T-helper 2 cell treated with Interferon-gamma antibody and Interleukin-4, amounts not matched to agents 5 μg/mL and 100 μg/mL, for 36 hours (primary cell): Measurements from ENCODE around the gene ULK2.

Experiments used
- DNase-seq: peaks from one replicate; pipeline ENCODE4 v3.0.0; 2021; ENCODE audit warnings: low spot score
- H3K27ac Mint-ChIP-seq: one replicate; pipeline ENCODE4 v1.8.0; 2021; ENCODE audit warnings: mild to moderate bottlenecking, mixed read lengths
- H3K27me3 Mint-ChIP-seq: one replicate; pipeline ENCODE4 v1.8.0; 2021; ENCODE audit warnings: low read depth, mixed read lengths
- H3K36me3 Mint-ChIP-seq: one replicate; pipeline ENCODE4 v1.8.0; 2021; ENCODE audit warnings: low read depth, mixed read lengths
- H3K4me1 Mint-ChIP-seq: one replicate; pipeline ENCODE4 v1.8.0; 2021; ENCODE audit warnings: low read depth, mixed read lengths
- H3K4me3 Mint-ChIP-seq: one replicate; pipeline ENCODE4 v1.8.0; 2022; ENCODE audit warnings: mild to moderate bottlenecking, moderate library complexity, mixed read lengths
- H3K9me3 Mint-ChIP-seq: one replicate; pipeline ENCODE4 v1.8.0; 2021; ENCODE audit warnings: mixed read lengths

ULK2 gene

DNA sequence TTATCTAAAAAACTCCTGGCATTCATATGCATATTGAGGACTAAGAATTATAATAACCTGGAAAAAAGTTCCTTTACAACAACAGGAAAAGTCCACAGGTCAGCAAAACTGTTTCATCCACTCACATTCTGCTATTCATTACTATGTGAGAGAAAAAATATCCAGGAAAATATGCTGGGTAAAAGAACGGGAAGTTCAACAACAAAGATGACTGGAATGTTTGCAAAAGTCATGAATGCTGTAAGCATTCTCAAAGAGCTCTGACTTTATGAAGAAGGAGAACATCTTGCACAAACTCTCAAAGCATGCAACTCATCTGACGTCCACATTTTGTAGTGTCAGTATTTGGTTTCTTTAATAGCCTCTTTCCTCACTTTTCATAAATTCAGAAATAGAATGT is 62.7 kb downstream of the ULK2 start:
- Mint-ChIP-seq H3K9me3 (no peaks in the 10 kb centered on the region), H3K4me1 (peaks cover 3% of the 10 kb centered on the region), H3K4me3 (no peak overlapping the region), H3K36me3 (peaks cover 5% of the 10 kb centered on the region), H3K27me3 (no peaks in the 10 kb centered on the region), H3K27ac (no peak overlapping the region)
- DNase-seq = no peak

DNA sequence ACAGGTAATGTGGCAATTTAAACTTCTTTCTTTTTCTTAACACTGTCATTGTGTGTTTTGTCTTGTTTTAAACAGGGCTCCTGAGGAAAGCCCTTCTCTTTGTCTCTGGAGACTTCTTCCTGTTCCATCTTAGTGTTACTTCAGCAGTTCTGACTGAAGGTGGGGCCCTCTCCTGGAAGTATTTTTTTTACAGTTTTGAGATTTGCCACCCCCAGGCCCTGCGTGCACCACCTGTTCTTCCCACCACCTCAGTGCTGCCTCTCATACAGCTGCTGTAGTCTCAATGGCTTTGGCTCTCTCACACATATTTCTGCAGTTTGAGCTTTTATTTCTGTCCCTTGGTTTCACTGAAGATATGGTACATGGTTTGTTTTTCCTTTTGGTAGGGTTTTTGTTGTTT is 67.2 kb downstream of the ULK2 start:
- Mint-ChIP-seq H3K4me3 (no peak overlapping the region), H3K27ac (no peak overlapping the region), H3K36me3 (peaks cover 31% of the 10 kb centered on the region), H3K4me1 (peaks cover 1% of the 10 kb centered on the region), H3K27me3 (no peaks in the 10 kb centered on the region), H3K9me3 (peaks cover 23% of the 10 kb centered on the region)
- DNase-seq = no peak

DNA sequence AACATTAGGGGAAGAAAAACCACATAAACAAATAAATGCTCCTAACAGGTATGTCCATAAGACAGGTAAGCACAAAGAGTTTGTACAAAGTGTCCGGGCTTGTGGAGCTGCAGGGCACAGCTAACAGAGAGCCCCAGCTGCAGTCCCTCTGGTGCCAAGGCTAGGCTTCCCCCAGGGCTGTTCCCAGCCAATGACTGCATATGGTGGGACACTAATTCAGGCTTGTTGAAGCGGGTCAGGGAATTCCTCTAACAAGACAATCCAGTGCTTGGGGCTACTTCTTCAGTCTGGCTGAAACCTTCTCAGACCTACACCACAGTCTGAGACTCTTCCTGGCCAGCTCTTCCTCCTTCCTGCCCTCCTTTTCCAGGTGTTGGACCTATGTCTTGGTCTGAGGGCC is 67.9 kb downstream of the ULK2 start:
- peaks cover 1% of the 10 kb centered on the region for H3K4me1 Mint-ChIP-seq
- no peak overlapping the region for H3K4me3 Mint-ChIP-seq
- peaks cover 25% of the 10 kb centered on the region for H3K9me3 Mint-ChIP-seq
- peaks cover 37% of the 10 kb centered on the region for H3K36me3 Mint-ChIP-seq
- H3K27ac Mint-ChIP-seq = no peak overlapping the region
- DNase-seq = no peak
- H3K27me3 Mint-ChIP-seq = no peaks in the 10 kb centered on the region

- Mint-ChIP-seq H3K36me3 (peaks cover 65% of the 10 kb centered on the region), H3K9me3 (peaks cover 32% of the 10 kb centered on the region), H3K4me3 (no peak overlapping the region), H3K27me3 (no peaks in the 10 kb centered on the region), H3K27ac (no peak overlapping the region), H3K4me1 (peaks cover 3% of the 10 kb centered on the region)
- DNase-seq = no peak
Measured at GRCh38 chr17:19796457-19796856, 71.3 kb downstream of the ULK2 start.

DNA sequence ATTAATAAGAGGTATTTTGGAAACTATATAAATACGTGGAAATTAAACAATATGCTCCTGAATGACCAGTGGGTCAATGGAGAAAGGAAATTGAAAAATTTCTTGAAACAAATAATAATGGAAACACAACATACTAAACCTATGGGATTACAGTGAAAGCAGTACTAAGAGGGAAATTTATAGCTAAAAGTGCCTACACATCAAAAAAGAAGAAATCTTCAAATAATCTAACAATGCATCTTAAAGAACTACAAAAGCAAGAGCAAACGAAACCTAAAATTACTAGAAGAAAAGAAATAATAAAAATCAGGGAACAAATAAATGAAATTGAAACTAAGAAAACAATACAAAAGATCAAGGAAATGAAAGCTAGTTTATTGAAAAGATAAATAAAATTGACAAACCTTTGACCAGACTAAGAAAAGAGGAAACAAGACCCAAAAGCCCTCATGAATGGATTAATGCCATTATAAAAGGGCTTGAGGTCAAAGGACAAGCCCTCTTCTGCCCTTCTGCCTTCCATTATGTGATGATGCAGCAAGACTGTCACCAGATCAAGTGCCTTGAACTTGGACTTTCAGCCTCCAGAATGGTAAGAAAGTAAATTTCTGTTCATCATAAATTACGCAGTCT is 75.7 kb downstream of the ULK2 start:
- Mint-ChIP-seq H3K4me1 (peaks cover 2% of the 10 kb centered on the region), H3K27me3 (no peaks in the 10 kb centered on the region), H3K4me3 (no peak overlapping the region), H3K36me3 (peaks cover 65% of the 10 kb centered on the region), H3K27ac (no peak overlapping the region), H3K9me3 (peaks cover 21% of the 10 kb centered on the region)
- no peak for DNase-seq

- Mint-ChIP-seq H3K27ac (no peak overlapping the region), H3K4me3 (no peak overlapping the region), H3K27me3 (no peaks in the 10 kb centered on the region), H3K36me3 (peaks cover 28% of the 10 kb centered on the region), H3K4me1 (peaks cover 2% of the 10 kb centered on the region), H3K9me3 (no peaks in the 10 kb centered on the region)
- no peak for DNase-seq
Measured at GRCh38 chr17:19787733-19788357, 79.9 kb downstream of the ULK2 start.

DNA sequence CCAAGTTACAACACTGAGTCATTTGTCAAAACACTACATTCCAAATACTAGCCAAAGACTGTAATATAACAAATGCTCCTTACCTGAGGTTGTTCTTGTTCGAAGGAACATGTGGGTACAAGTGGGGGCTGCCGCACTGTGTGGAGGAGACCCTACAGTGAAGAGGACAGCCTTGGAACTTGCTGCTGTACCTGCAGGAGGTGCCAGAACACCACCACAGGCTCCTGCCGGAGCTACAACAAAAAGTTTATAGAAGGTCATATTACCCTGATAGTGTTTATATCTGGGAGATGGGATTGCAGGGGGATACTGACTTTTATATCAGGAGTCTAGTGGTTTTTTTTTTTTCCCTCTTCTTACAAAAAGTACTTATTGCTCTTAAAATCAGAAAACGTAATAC is 81.9 kb downstream of the ULK2 start:
- Mint-ChIP-seq H3K4me1 (no peaks in the 10 kb centered on the region), H3K27ac (no peak overlapping the region), H3K9me3 (no peaks in the 10 kb centered on the region), H3K4me3 (no peak overlapping the region), H3K36me3 (peaks cover 22% of the 10 kb centered on the region), H3K27me3 (no peaks in the 10 kb centered on the region)
- no peak for DNase-seq

DNA sequence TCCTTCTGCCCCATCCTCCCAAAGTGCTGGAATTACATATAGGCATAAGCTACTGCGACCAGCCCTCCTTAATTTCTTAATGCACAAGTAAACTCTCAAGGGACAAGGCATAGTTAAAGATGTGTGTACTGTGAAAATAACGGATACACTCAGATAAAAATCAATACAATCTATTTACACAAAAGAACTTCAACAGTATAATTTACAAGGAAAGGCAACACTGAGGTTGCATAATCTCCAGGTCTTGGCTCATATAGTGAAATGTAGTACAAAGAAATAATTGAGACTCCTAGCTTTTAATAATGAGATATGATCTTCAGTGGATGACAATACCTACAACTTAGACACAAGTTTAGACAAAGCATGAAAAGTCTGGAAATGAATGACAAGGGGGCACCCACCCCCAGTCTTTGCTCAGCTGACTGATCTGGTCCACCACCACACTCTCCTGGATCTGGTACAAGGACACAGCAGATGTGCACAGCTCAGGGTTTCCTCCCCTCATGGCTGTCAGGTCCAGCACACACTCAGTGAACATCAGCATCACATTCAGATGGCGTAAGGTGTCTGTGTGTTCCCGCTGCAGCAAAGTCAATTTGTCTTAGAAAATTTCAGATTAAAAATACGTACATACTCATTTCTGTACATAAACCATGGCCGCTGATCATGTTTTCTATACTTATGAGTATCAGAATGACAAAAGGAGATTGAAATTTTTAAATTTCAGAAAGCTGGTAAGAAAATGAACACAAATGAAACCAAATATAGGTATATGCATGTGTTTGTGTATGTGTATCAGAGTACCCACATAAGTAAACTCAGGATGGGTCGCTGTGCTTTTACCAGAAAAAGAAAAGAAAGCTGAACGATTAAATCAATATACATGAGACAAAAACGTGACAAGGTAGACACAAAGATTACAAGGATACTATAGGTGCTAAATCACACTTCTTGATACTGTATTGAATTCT is 86.0 kb downstream of the ULK2 start:
- no peaks in the 10 kb centered on the region for H3K4me1 Mint-ChIP-seq
- H3K27ac Mint-ChIP-seq = no peak overlapping the region
- H3K36me3 Mint-ChIP-seq = peaks cover 6% of the 10 kb centered on the region
- H3K27me3 Mint-ChIP-seq = no peaks in the 10 kb centered on the region
- DNase-seq = no peak
- H3K9me3 Mint-ChIP-seq = no peaks in the 10 kb centered on the region
- no peak overlapping the region for H3K4me3 Mint-ChIP-seq

- Mint-ChIP-seq H3K4me1 (no peaks in the 10 kb centered on the region), H3K9me3 (no peaks in the 10 kb centered on the region), H3K4me3 (no peak overlapping the region), H3K36me3 (peaks cover 10% of the 10 kb centered on the region), H3K27ac (no peak overlapping the region), H3K27me3 (no peaks in the 10 kb centered on the region)
- no peak for DNase-seq
Measured at GRCh38 chr17:19780846-19781245, 86.9 kb downstream of the ULK2 start.

DNA sequence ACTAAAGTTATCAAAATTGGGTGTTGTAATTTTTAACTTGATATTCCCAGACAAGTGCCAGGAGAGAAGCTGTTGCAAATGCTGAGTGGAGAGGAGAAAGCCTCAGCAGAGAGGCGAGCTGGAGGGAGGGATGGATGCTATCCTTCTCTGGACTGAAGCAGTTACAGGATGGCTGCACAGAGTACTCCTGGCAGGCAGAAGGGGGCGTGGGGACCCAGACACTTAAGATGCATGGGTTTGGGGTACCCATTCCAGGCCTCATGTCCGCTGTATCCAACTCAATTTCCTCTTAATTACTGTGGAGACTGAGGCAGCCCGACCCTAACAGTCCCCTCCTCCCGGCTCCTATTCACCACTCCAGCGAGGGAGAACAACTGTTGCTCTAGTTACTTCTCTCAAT is 94.2 kb downstream of the ULK2 start:
- Mint-ChIP-seq H3K9me3 (no peaks in the 10 kb centered on the region), H3K4me3 (no peak overlapping the region), H3K4me1 (peaks cover 10% of the 10 kb centered on the region), H3K27me3 (no peaks in the 10 kb centered on the region), H3K36me3 (peaks cover 9% of the 10 kb centered on the region), H3K27ac (no peak overlapping the region)
- DNase-seq = no peak

- Mint-ChIP-seq H3K27me3 (no peaks in the 10 kb centered on the region), H3K4me1 (peaks cover 12% of the 10 kb centered on the region), H3K27ac (no peak overlapping the region), H3K4me3 (no peak overlapping the region), H3K9me3 (no peaks in the 10 kb centered on the region), H3K36me3 (peaks cover 7% of the 10 kb centered on the region)
- no peak for DNase-seq
Measured at GRCh38 chr17:19771971-19772630, 95.6 kb downstream of the ULK2 start.

GRCh38 chr17:19770985-19771735 is 96.6 kb downstream of the ULK2 start:
- no peaks in the 10 kb centered on the region for H3K9me3 Mint-ChIP-seq
- no peaks in the 10 kb centered on the region for H3K27me3 Mint-ChIP-seq
- DNase-seq = no peak
- H3K27ac Mint-ChIP-seq = no peak overlapping the region
- H3K4me1 Mint-ChIP-seq = peaks cover 12% of the 10 kb centered on the region
- H3K4me3 Mint-ChIP-seq = no peak overlapping the region
- H3K36me3 Mint-ChIP-seq = peaks cover 3% of the 10 kb centered on the region

DNA sequence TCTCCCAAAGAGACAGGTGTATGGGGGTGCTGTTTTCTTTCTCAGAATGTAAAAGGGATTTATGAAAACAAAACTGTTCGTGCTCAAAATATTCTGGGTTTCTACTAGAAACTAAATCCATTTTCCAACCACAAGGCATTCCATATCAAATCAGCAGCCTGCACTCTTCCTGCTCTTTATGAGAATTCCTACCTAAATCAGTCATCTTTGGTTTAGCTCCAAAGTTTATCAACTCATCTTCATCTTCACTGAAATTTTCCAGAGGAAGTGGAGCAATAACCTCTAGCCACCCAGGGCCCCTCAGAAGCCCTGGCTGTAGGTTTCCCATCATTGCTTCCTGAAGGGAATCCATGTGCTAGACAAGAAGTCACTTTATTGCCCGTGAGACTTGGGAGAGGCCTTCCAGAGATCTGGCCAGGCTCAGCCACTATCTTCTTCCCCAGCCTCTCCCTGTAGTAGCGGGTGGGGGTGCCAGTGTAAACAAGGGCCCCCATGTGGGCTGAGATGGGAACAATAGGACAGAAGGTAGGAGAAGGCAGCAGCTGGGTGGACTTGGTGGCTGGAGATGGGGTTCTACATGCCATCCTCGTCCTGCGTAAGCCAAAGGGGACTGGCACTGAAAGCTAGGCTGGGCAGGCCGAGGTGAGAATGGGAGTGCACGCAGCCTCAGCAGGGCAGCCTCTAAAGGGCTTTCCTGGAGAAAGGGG is 97.6 kb downstream of the ULK2 start:
- H3K4me3 Mint-ChIP-seq = no peak overlapping the region
- H3K9me3 Mint-ChIP-seq = no peaks in the 10 kb centered on the region
- no peaks in the 10 kb centered on the region for H3K27me3 Mint-ChIP-seq
- H3K36me3 Mint-ChIP-seq = peaks cover under 1% of the 10 kb centered on the region
- no peak for DNase-seq
- H3K27ac Mint-ChIP-seq = no peak overlapping the region
- H3K4me1 Mint-ChIP-seq = peaks cover 12% of the 10 kb centered on the region
